Smooth muscle cell of the brain vasculature (primary cell): ENCODE results near the gene GPSM3.
"Not testable (repeated sequence)": the region's sequence is repeated elsewhere in the genome, so short reads cannot be mapped to it uniquely, and the experiment has no call there.

ENCODE experiments used
- DNase-seq: peaks from one replicate; pipeline ENCODE4 v3.0.0-alpha.2; 2012; ENCODE audit warnings: low read depth, low spot score

GPSM3 gene

GRCh38 chr6:32187725-32188380 lies 4.6 kb downstream of the GPSM3 start:
- not testable (repeated sequence) for DNase-seq

- DNase-seq = no peak
These were observed 5.3 kb downstream of the GPSM3 start for GRCh38 chr6:32187009-32187709.

DNA sequence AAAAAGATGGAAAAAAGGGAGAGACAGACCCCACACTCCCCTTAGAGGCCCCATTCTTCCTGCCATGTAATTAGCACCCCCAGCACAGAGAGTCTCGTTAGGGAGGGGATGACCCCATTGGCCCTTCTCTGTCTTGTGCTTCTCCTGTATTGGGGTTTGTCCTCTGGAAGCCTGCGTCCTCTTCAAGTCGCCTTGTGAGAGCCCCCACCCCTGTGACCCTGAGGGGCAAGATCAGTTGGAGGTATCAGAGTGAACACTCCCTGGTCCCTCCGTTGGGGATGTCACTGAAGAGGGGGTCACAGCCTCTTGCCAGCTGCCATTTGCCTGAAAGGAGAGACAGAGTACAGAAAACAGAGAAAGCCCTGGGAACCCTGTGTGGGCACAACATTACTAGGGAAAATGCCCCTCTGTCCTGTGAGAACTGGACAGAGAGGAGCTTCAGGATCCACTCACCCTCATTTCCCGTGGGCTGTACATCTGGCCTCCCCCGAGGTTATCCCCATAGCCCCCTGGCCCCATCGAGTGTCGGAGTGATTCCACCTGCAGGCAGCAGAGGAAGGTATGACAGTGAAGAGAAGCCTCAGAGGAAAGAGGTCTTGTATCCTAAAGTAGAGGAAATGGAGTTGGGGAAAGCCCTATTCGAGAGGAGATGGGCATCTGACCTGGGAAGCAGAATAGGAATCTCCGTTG lies 6.1 kb downstream of the GPSM3 start:
- DNase-seq = not testable (repeated sequence)

DNA sequence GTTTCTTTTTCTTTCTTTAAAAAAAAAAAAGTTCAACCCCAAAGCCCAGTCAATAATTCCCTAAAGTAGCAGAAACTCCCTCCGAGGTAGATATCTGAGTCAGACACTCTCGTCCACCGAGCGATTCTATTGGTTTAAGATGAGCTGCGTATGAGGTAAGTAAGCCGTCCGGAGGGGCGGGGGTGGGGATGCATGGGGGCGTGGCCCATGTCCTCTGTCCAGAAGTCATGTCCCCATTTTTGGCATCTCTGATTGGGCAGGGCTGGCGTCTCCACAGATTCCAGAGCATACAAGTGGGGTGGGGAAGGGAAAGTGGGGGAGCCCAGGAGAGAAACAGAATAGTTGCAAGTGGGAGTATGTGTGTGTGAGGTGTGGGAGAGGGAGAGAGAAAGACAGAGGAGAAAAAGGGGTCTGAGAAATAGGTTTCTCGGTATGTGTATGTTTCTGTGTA lies 6.7 kb downstream of the GPSM3 start:
- DNase-seq = peak; percentile 33

GRCh38 chr6:32184084-32184640 lies 8.3 kb downstream of the GPSM3 start, which contains the start of gene AGER:
Gene AGER, minus strand, starts transcription at chr6:32184253. Its CDS starts 31 bp downstream, at chr6:32184222.
- no peak for DNase-seq

GRCh38 chr6:32183483-32184083 lies 8.9 kb downstream of the GPSM3 start:
- DNase-seq = no peak

DNA sequence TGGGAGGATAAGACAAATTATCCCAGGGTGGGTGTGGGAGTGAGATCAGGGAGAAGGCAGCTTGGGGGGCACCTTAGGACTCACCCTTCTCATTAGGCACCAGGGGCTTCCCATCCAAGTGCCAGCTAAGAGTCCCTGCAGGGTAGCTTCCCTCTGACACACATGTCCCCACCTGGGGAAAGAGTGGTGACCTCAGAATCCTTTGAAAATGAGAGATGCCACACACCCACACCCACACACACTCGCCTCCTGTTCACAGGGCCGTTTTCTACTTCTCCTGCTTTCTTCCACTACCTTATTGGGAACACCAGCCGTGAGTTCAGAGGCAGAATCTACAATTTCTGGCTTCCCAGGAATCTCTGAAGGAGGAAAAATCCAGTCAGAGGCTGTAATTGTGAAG lies 9.4 kb downstream of the GPSM3 start:
- DNase-seq = no peak

GRCh38 chr6:32182555-32182981 lies 9.9 kb downstream of the GPSM3 start:
- no peak for DNase-seq

GRCh38 chr6:32181915-32182529 lies 10.4 kb downstream of the GPSM3 start:
- DNase-seq = no peak

DNA sequence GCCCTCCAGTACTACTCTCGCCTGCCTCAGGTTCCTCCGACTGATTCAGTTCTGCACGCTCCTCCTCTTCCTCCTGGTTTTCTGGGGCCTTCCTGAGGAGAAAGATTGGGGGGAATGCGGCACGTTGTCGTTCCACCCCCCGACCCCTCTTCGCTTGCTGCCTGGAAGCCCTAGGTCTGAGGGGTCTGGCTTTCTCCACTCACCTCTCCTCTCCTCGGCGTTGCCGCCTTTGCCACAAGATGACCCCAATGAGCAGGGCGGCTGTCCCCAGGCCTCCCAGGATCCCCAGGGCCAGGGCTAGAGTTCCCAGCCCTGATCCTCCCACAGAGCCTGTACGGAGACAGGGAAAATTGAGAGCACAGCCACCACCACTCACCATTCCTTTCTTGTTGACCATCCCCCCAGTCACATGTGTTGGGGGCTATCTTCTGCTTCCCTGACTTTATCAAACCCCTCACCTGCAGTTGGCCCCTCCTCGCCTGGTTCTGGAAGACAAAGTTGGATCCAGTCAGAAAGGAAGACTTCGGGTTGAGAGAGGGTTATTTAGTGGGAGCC lies 11.2 kb downstream of the GPSM3 start:
- no peak for DNase-seq

- no peak for DNase-seq
These were observed 12.6 kb downstream of the GPSM3 start for GRCh38 chr6:32179766-32180405.

DNA sequence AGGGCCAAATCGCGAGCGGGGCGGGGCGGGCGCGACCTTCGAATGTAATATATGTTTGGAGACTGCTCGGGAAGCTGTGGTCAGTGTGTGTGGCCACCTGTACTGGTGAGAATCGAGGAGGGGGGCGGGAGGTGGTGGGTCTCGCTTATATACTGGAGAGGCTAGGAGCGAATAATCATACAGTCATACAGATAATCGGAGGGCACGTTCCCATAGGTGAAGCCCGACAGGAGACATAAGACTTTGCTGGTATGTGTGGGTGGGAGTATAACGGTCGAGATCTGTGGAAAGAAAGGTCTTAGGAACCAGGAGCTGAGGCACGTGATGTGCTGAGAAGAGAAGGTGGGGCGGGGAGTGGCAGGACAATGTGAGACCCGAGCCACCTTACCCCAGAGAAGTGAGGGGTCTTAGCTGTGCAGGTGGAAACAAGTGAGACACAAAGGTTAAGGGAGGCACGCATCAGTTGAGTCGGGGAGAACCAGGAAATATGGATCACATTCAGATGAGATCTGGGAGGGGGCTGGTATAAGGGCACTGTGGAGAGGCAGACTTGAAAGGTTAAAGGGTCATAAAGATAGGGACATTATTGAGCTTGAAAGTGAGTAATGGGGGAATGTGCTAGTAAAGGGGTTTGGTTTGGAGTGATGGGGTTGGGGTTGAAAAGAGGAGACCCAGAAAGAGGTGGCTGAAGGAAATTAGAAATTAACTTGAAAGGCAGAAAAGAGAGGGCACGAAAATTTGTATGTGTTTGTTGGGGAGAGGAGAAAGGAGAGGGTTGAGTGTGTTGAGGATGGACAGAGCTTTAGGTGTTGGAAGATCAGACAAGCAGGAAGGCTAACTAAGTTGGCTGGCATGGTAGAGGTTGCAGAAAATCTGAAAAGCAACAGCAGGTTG lies 13.6 kb downstream of the GPSM3 start:
- no peak for DNase-seq

GRCh38 chr6:32177788-32178546 lies 14.5 kb downstream of the GPSM3 start, which contains the start of gene RNF5:
Gene RNF5, plus strand, starts transcription at chr6:32178405. Its CDS starts 107 bp downstream, at chr6:32178512.
- peak; percentile 100 for DNase-seq

GRCh38 chr6:32177183-32177787 lies 15.2 kb downstream of the GPSM3 start:
- DNase-seq = no peak

GRCh38 chr6:32176476-32177182 lies 15.8 kb downstream of the GPSM3 start:
- DNase-seq = no peak

- DNase-seq = peak; percentile 90
These were observed 16.6 kb downstream of the GPSM3 start, which contains the start of gene AGPAT1 for GRCh38 chr6:32175711-32176475. Gene AGPAT1, minus strand, starts transcription at chr6:32176084. Its CDS starts 4,588 bp downstream, at chr6:32171496.

DNA sequence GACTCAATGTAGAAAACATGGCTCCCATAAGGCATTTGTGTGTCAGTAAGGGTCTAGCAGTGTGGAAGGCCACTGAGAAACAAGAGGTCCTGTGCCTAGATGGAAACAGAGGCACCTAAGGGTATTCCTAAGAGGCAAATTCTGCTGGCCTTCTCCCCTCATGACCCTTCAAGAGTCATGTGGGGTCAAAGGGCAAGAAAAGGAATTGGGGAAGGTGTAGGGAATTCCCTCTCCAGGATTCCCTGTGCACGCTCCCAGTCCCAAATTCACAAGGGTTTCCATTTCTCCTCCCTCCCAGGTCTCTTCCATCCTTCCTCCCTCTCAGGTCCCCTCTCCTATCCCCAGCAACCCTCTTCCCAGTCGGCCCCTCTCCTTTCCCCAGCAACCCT lies 17.1 kb downstream of the GPSM3 start:
- DNase-seq = no peak
